HepG2 (cell line): ENCODE data around the gene MTFP1. TPM values are rescaled to one million over a fixed set of nuclear protein-coding genes. Genes with fewer than 3 reads are reported as not detected.

ENCODE experiments used
- ADNP ChIP-seq: sonication (generic); formaldehyde crosslinking; IDR thresholded peaks from 2 replicates; pipeline ENCODE4 v1.4.0; 2020; ENCODE audit warnings: missing genetic modification reagents
- CHCHD3 ChIP-seq: sonication (generic); formaldehyde crosslinking; IDR thresholded peaks from 2 replicates; pipeline ENCODE4 v1.8.0; 2022; ENCODE audit warnings: mild to moderate bottlenecking, missing genetic modification reagents, moderate library complexity
- E2F1 ChIP-seq: sonication (generic); formaldehyde crosslinking; IDR thresholded peaks from 2 replicates; pipeline ENCODE4 v1.5.0; 2020; ENCODE audit warnings: missing genetic modification reagents
- EEA1 ChIP-seq: sonication (generic); formaldehyde crosslinking; IDR thresholded peaks from 2 replicates; pipeline ENCODE4 v1.5.1; 2020; ENCODE audit warnings: mild to moderate bottlenecking, missing genetic modification reagents, borderline replicate concordance
- GATAD1 ChIP-seq: IDR thresholded peaks from 2 replicates; pipeline ENCODE4 v1.6.1; 2016; ENCODE audit warnings: missing genetic modification reagents, missing compliant biosample characterization
- GATAD2A ChIP-seq: IDR thresholded peaks from 2 replicates; pipeline ENCODE4 v1.6.1; 2016
- HDAC2 ChIP-seq: sonication (generic); formaldehyde crosslinking; IDR thresholded peaks from 2 replicates; pipeline ENCODE4 v1.4.0; 2020; ENCODE audit warnings: missing genetic modification reagents
- MTA1 ChIP-seq: sonication (generic); formaldehyde crosslinking; IDR thresholded peaks from 2 replicates; pipeline ENCODE4 v1.4.0; 2020; ENCODE audit warnings: missing genetic modification reagents, mild to moderate bottlenecking, borderline replicate concordance
- MYPOP ChIP-seq: sonication (generic); formaldehyde crosslinking; IDR thresholded peaks from 2 replicates; pipeline ENCODE4 v1.8.1; 2023; ENCODE audit warnings: mild to moderate bottlenecking, moderate library complexity, missing genetic modification reagents
- NCOA1 ChIP-seq: sonication (generic); formaldehyde crosslinking; IDR thresholded peaks from 2 replicates; pipeline ENCODE4 v1.9.0; 2021; ENCODE audit warnings: missing genetic modification reagents
- NR2F1 ChIP-seq, 2 experiments: fragments of 450-650 bp in 1 of 2; formaldehyde crosslinking in 1 of 2; IDR thresholded peaks; 2 replicates each; pipeline versions ENCODE4 v1.5.0 to v1.6.1; 2016 to 2020; ENCODE audit warnings: mild to moderate bottlenecking in 1 of 2, missing compliant biosample characterization in 1 of 2, missing genetic modification reagents in 1 of 2, moderate library complexity in 1 of 2
- RBM39 ChIP-seq: fragments of 200-400 bp; formaldehyde crosslinking; IDR thresholded peaks from one replicate; pipeline ENCODE4 v1.6.1; 2018; ENCODE audit warnings: antibody characterized with exemption, mild to moderate bottlenecking, low read depth, low read length; ENCODE audit not compliant: poor library complexity, severe bottlenecking
- RFXAP ChIP-seq: sonication (generic); formaldehyde crosslinking; IDR thresholded peaks from 2 replicates; pipeline ENCODE4 v1.4.0; 2020; ENCODE audit warnings: missing genetic modification reagents, borderline replicate concordance
- SIX4 ChIP-seq: sonication (generic); formaldehyde crosslinking; IDR thresholded peaks from 2 replicates; pipeline ENCODE4 v1.4.0; 2020; ENCODE audit warnings: missing genetic modification reagents
- SOX5 ChIP-seq: IDR thresholded peaks from 2 replicates; pipeline ENCODE4 v1.6.1; 2016; ENCODE audit warnings: borderline replicate concordance
- SSRP1 ChIP-seq: IDR thresholded peaks from 2 replicates; pipeline ENCODE4 v1.6.1; 2016; ENCODE audit warnings: control low read depth
- TCF7 ChIP-seq: sonication (generic); IDR thresholded peaks from 2 replicates; pipeline ENCODE4 v1.6.1; 2016; ENCODE audit warnings: antibody characterized with exemption, low read depth
- ZBTB14 ChIP-seq: sonication (generic); formaldehyde crosslinking; IDR thresholded peaks from 2 replicates; pipeline ENCODE4 v1.4.0; 2020; ENCODE audit warnings: missing genetic modification reagents
- ZBTB7B ChIP-seq: sonication (generic); formaldehyde crosslinking; IDR thresholded peaks from 2 replicates; pipeline ENCODE4 v1.4.0; 2020; ENCODE audit warnings: missing genetic modification reagents
- ZNF382 ChIP-seq: sonication (generic); formaldehyde crosslinking; IDR thresholded peaks from 2 replicates; pipeline ENCODE4 v1.5.0; 2020; ENCODE audit warnings: missing genetic modification reagents, mild to moderate bottlenecking, borderline replicate concordance
- ZNF512B ChIP-seq: sonication (generic); formaldehyde crosslinking; IDR thresholded peaks from 2 replicates; pipeline ENCODE4 v1.5.1; 2020; ENCODE audit warnings: missing genetic modification reagents, mild to moderate bottlenecking, borderline replicate concordance
- polyA plus RNA-seq, 8 experiments: library from polyadenylated mRNA; depleted of rRNA in 3 of 8; stranded (reverse) in 7 of 8; unstranded in 1 of 8; fragments of >200 nt; fragmentation: Illumina TruSeq in 4 of 8; extraction: Trizol in 4 of 8; gene quantifications; 2 replicates each; pipeline versions ENCODE4 v1.2.1 to v1.2.3, GENCODE V29; 2011 to 2016; ENCODE audit warnings: low read depth in 4 of 8, missing spikeins in 1 of 8, mixed read lengths in 1 of 8; ENCODE audit not compliant: insufficient read depth in 1 of 8
- total RNA-seq, 5 experiments: library from RNA; depleted of rRNA; stranded (reverse); fragments of >200 nt; fragmentation: Illumina TruSeq; extraction: Trizol; gene quantifications; 2 replicates each; pipeline ENCODE4 v1.2.3, GENCODE V29; 2016; ENCODE audit warnings: low read depth in 1 of 5
- TF ChIP-seq, protein P1 (sequence below): sonication (generic); formaldehyde crosslinking; IDR thresholded peaks from 2 replicates; pipeline ENCODE4 v1.8.1; 2023; ENCODE audit warnings: mild to moderate bottlenecking, missing genetic modification reagents

The MTFP1 gene
- total and polyA plus RNA-seq, 2 of the 13 experiments (the other 11 are each of a cell fraction or from before 2014, with no cell fraction given): 29.5 to 45.6 TPM

GRCh38 chr22:30426388-30427353 is 1.1 kb downstream of the MTFP1 start (continued):
- TF ChIP-seq ZNF512B (CRISPR knock-in tag) (no peak), ZNF382 (CRISPR knock-in tag) (no peak), NCOA1 (CRISPR knock-in tag) (no peak), E2F1 (CRISPR knock-in tag) (no peak), RBM39 (no peak), MTA1 (CRISPR knock-in tag) (0 out of 2 replicates have a peak, but pooled peaks have one; percentile 17), GATAD2A (peak; percentile 42; the same call in 1 of the 2 replicates), HDAC2 (peak; percentile 47; the same call in 1 of the 2 replicates), SOX5 (CRISPR knock-in tag) (no peak), ZBTB14 (CRISPR knock-in tag) (no peak), MYPOP (CRISPR knock-in tag) (no peak), EEA1 (no peak), ADNP (CRISPR knock-in tag) (peak; percentile 53; the same call in 1 of the 2 replicates), NR2F1 (CRISPR knock-in tag; IDR thresholded peaks at IDR 0.05) (no peak), SSRP1 (CRISPR knock-in tag) (no peak), CHCHD3 (CRISPR knock-in tag) (no peak), ZBTB7B (CRISPR knock-in tag) (no peak), RFXAP (CRISPR knock-in tag) (no peak), SIX4 (CRISPR knock-in tag) (no peak), TCF7 (no peak), GATAD1 (CRISPR knock-in tag) (no peak)
- TF ChIP-seq, protein P1, sequence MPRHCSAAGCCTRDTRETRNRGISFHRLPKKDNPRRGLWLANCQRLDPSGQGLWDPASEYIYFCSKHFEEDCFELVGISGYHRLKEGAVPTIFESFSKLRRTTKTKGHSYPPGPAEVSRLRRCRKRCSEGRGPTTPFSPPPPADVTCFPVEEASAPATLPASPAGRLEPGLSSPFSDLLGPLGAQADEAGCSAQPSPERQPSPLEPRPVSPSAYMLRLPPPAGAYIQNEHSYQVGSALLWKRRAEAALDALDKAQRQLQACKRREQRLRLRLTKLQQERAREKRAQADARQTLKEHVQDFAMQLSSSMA (CRISPR knock-in tag): no peak
